ENCODE results near the gene MMP20.

The MMP20 gene

GRCh38 chr11:102580185-102580951 lies 44.8 kb downstream of the MMP20 start:
- Histone ChIP-seq H3K4me1 (ENCODE audit: control insufficient read depth, insufficient read depth, low read length) (no peaks in the 10 kb centered on the region), H3K9me3 (ENCODE audit: control insufficient read depth, insufficient read depth, low read depth, low read length) (no peaks in the 10 kb centered on the region), H3K36me3 (ENCODE audit: control insufficient read depth in 2 of 2, insufficient read depth in 1 of 2, low read length in 2 of 2) (no peaks in the 10 kb centered on the region), H3K4me3 (ENCODE audit: low read depth, low read length) (no peak overlapping the region), H3K27ac (ENCODE audit: extremely low read depth, low read depth, low read length) (no peak overlapping the region)
- no peak for TF ChIP-seq ZIC2 (tag by site-specific recombination; IDR thresholded peaks at IDR 0.05)
- TF ChIP-seq ZNF140 (tag by site-specific recombination; IDR thresholded peaks at IDR 0.05): no peak
- TF ChIP-seq, protein P1, sequence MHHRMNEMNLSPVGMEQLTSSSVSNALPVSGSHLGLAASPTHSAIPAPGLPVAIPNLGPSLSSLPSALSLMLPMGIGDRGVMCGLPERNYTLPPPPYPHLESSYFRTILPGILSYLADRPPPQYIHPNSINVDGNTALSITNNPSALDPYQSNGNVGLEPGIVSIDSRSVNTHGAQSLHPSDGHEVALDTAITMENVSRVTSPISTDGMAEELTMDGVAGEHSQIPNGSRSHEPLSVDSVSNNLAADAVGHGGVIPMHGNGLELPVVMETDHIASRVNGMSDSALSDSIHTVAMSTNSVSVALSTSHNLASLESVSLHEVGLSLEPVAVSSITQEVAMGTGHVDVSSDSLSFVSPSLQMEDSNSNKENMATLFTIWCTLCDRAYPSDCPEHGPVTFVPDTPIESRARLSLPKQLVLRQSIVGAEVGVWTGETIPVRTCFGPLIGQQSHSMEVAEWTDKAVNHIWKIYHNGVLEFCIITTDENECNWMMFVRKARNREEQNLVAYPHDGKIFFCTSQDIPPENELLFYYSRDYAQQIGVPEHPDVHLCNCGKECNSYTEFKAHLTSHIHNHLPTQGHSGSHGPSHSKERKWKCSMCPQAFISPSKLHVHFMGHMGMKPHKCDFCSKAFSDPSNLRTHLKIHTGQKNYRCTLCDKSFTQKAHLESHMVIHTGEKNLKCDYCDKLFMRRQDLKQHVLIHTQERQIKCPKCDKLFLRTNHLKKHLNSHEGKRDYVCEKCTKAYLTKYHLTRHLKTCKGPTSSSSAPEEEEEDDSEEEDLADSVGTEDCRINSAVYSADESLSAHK (tag by site-specific recombination; IDR thresholded peaks at IDR 0.05): no peak
- no peak for TF ChIP-seq ZNF18 (tag by site-specific recombination; IDR thresholded peaks at IDR 0.05)
- no peak for TF ChIP-seq IKZF3 (tag by site-specific recombination; IDR thresholded peaks at IDR 0.05)
- TF ChIP-seq, protein P2, sequence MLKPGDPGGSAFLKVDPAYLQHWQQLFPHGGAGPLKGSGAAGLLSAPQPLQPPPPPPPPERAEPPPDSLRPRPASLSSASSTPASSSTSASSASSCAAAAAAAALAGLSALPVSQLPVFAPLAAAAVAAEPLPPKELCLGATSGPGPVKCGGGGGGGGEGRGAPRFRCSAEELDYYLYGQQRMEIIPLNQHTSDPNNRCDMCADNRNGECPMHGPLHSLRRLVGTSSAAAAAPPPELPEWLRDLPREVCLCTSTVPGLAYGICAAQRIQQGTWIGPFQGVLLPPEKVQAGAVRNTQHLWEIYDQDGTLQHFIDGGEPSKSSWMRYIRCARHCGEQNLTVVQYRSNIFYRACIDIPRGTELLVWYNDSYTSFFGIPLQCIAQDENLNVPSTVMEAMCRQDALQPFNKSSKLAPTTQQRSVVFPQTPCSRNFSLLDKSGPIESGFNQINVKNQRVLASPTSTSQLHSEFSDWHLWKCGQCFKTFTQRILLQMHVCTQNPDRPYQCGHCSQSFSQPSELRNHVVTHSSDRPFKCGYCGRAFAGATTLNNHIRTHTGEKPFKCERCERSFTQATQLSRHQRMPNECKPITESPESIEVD (tag by site-specific recombination; IDR thresholded peaks at IDR 0.05): no peak
- no peak for TF ChIP-seq ZNF426 (tag by site-specific recombination; IDR thresholded peaks at IDR 0.05)
- no peak for TF ChIP-seq HOXD13 (CRISPR knock-in tag; IDR thresholded peaks at IDR 0.05; ENCODE audit: borderline replicate concordance)
- no peak for TF ChIP-seq OVOL3 (tag by site-specific recombination; IDR thresholded peaks at IDR 0.05)
- no peak for TF ChIP-seq ZBTB6 (tag by site-specific recombination; IDR thresholded peaks at IDR 0.05)
- no peak for TF ChIP-seq BCL11B (tag by site-specific recombination; IDR thresholded peaks at IDR 0.05; ENCODE audit: low read depth)
- TF ChIP-seq KLF8 (tag by site-specific recombination; IDR thresholded peaks at IDR 0.05): no peak
- TF ChIP-seq ZNF274 (IDR thresholded peaks at IDR 0.05; ENCODE audit: low read length): no peak
- no peak for TF ChIP-seq ZNF274 (tag by site-specific recombination; IDR thresholded peaks at IDR 0.05; ENCODE audit: borderline replicate concordance)
- no peak for TF ChIP-seq ZNF624 (tag by site-specific recombination; IDR thresholded peaks at IDR 0.05)
- no peak for TF ChIP-seq ZNF324 (tag by site-specific recombination; IDR thresholded peaks at IDR 0.05)
- no peak for TF ChIP-seq TCF7L2 (IDR thresholded peaks at IDR 0.05; ENCODE audit: borderline replicate concordance, low read depth, low read length)
- TF ChIP-seq HIC1 (tag by site-specific recombination; IDR thresholded peaks at IDR 0.05): no peak
- no peak for TF ChIP-seq ZNF37A (tag by site-specific recombination; IDR thresholded peaks at IDR 0.05)
- no peak for TF ChIP-seq TRIM28 (IDR thresholded peaks at IDR 0.05; ENCODE audit: borderline replicate concordance, low read length)
- ChIA-PET CTCF (interaction anchor here (0.7 to 0.9 kb wide), 2 partner anchors 86 to 88 kb away, joined by 3 read pairs; no protein-coding TSS in a partner anchor), POLR2A (no interaction called here)

Data from HEK293 (cell line).